Measurements from ENCODE around the gene TFAP2C. TPM values are rescaled to one million over a fixed set of nuclear protein-coding genes. Genes with fewer than 3 reads are reported as not detected.

Gene TFAP2C
- total and polyA plus RNA-seq, 2 experiments from 2014 or later = 0.21 TPM; not detected in 1

GRCh38 chr20:56625837-56626236, 3.3 kb upstream of the TFAP2C start:
- H3K9me3 ChIP-seq (ENCODE audit: low read depth) = no peaks in the 10 kb centered on the region
- no peak for TF ChIP-seq CTCF (IDR thresholded peaks at IDR 0.05; ENCODE audit: low read depth, low read length)
- no peak overlapping the region for H3K4me3 ChIP-seq
- H3K27ac ChIP-seq = no peak overlapping the region
- no peaks in the 10 kb centered on the region for H3K36me3 ChIP-seq
- no peak for DNase-seq (ENCODE audit: low read depth in 1 of 2, low spot score in 1 of 2)
- peaks cover 13% of the 10 kb centered on the region for H3K4me1 ChIP-seq (ENCODE audit: low read depth)
- peaks cover 82% of the 10 kb centered on the region for H3K27me3 ChIP-seq

- Histone ChIP-seq H3K27me3 (peaks cover 89% of the 10 kb centered on the region), H3K36me3 (no peaks in the 10 kb centered on the region), H3K4me3 (peak overlapping the region; percentile 0), H3K4me1 (ENCODE audit: low read depth) (peaks cover 16% of the 10 kb centered on the region), H3K27ac (no peak overlapping the region), H3K9me3 (ENCODE audit: low read depth) (no peaks in the 10 kb centered on the region)
- peak; percentile 24 to 54 for DNase-seq (ENCODE audit: low read depth in 1 of 2, low spot score in 1 of 2)
- TF ChIP-seq CTCF (IDR thresholded peaks at IDR 0.05; ENCODE audit: low read depth, low read length) = peak; percentile 32
Observed at GRCh38 chr20:56626367-56627121, 2.6 kb upstream of the TFAP2C start.

GRCh38 chr20:56627122-56628014, 1.7 kb upstream of the TFAP2C start:
- no peak for DNase-seq (ENCODE audit: low read depth in 1 of 2, low spot score in 1 of 2)
- Histone ChIP-seq H3K36me3 (no peaks in the 10 kb centered on the region), H3K9me3 (ENCODE audit: low read depth) (no peaks in the 10 kb centered on the region), H3K4me3 (no peak overlapping the region), H3K27me3 (peaks cover 97% of the 10 kb centered on the region), H3K27ac (no peak overlapping the region), H3K4me1 (ENCODE audit: low read depth) (peaks cover 16% of the 10 kb centered on the region)
- TF ChIP-seq CTCF (IDR thresholded peaks at IDR 0.05; ENCODE audit: low read depth, low read length) = no peak

GRCh38 chr20:56628015-56628872, 862 bp upstream of the TFAP2C start:
- Histone ChIP-seq H3K4me1 (ENCODE audit: low read depth) (peaks cover 16% of the 10 kb centered on the region), H3K27ac (no peak overlapping the region), H3K36me3 (no peaks in the 10 kb centered on the region), H3K27me3 (peaks cover 100% of the 10 kb centered on the region), H3K4me3 (peak overlapping the region; percentile 35), H3K9me3 (ENCODE audit: low read depth) (no peaks in the 10 kb centered on the region)
- peak; percentile 21 to 51 for DNase-seq (ENCODE audit: low read depth in 1 of 2, low spot score in 1 of 2)
- TF ChIP-seq CTCF (IDR thresholded peaks at IDR 0.05; ENCODE audit: low read depth, low read length) = no peak

GRCh38 chr20:56629464-56630085, 469 bp downstream of the TFAP2C start:
- H3K4me1 ChIP-seq (ENCODE audit: low read depth) = peaks cover 16% of the 10 kb centered on the region
- DNase-seq (ENCODE audit: low read depth in 1 of 2, low spot score in 1 of 2) = peak in 1 of 2 donors; percentile 28
- peak overlapping the region; percentile 35 for H3K4me3 ChIP-seq

More at GRCh38 chr20:56629464-56630085, 469 bp downstream of the TFAP2C start:
- H3K27ac ChIP-seq = no peak overlapping the region
- no peak for TF ChIP-seq CTCF (IDR thresholded peaks at IDR 0.05; ENCODE audit: low read depth, low read length)
- H3K27me3 ChIP-seq = peaks cover 100% of the 10 kb centered on the region
- H3K9me3 ChIP-seq (ENCODE audit: low read depth) = no peaks in the 10 kb centered on the region
- H3K36me3 ChIP-seq = no peaks in the 10 kb centered on the region

Measured in cardiac muscle cell (in vitro differentiated cells and primary cell).